Gastrocnemius medialis (tissue), 4 donors: ENCODE data around the gene AGER. TPM values are rescaled to one million over a fixed set of nuclear protein-coding genes. Genes with fewer than 3 reads are reported as not detected.

Experiments
- ATAC-seq, 2 donors: fragments of 150-250 bp; one replicate each; pipeline ENCODE4 v1.9.1; 2016
- DNase-seq, 2 donors: peaks; one replicate each; pipeline ENCODE4 v3.0.0-alpha.2; 2019
- H3K27ac ChIP-seq, 4 donors: fragments of 200-600 bp; sonication (generic); 1 replicate in 1 of 4; 2 replicates in 3 of 4; pipeline ENCODE4 v1.5.1; 2016 to 2018; ENCODE audit warnings: mild to moderate bottlenecking in 2 of 4, moderate library complexity in 1 of 4
- H3K27me3 ChIP-seq, 3 donors: fragments of 200-600 bp; sonication (generic) in 2 of 3; 1 replicate in 1 of 3; 2 replicates in 2 of 3; pipeline versions ENCODE4 v1.5.1 to v1.6.0; 2016 to 2019; ENCODE audit warnings: mild to moderate bottlenecking in 1 of 3, moderate library complexity in 1 of 3
- H3K36me3 ChIP-seq, 2 donors: fragments of 200-600 bp; sonication (generic) in 1 of 2; one replicate each; pipeline ENCODE4 v1.5.1; 2017 to 2018
- H3K4me1 ChIP-seq, 2 donors: fragments of 200-600 bp; sonication (generic) in 1 of 2; one replicate each; pipeline ENCODE4 v1.5.1; 2016 to 2017; ENCODE audit warnings: mild to moderate bottlenecking in 2 of 2
- H3K4me3 ChIP-seq, 4 donors: fragments of 200-600 bp; sonication (generic) in 3 of 4; 1 replicate in 1 of 4; 2 replicates in 3 of 4; pipeline ENCODE4 v1.5.1; 2016 to 2019; ENCODE audit warnings: mild to moderate bottlenecking in 2 of 4
- H3K9me3 ChIP-seq, 3 donors: fragments of 200-600 bp; sonication (generic) in 2 of 3; 1 replicate in 1 of 3; 2 replicates in 2 of 3; pipeline ENCODE4 v1.5.1; 2016 to 2019
- POLR2A ChIP-seq, 2 donors: fragments of 450-650 bp; IDR thresholded peaks; one replicate each; pipeline ENCODE4 v1.6.1; 2017; ENCODE audit warnings: antibody characterized with exemption in 2 of 2, mild to moderate bottlenecking in 2 of 2, moderate library complexity in 2 of 2
- in situ Hi-C, 4 donors: fragments of 200-750 bp; cut with MboI; loops; one replicate each; pipeline versions ENCODE4 v1.15.0 to v1.8.0; 2017; ENCODE audit warnings: low sequenced_read_pairs in 4 of 4
- intact Hi-C: fragments of 100-400 bp; cut with DNase I; formaldehyde crosslinking; loops from one replicate; pipeline ENCODE4 v1.15.1; 2023; ENCODE audit warnings: low total_unique reads
- total RNA-seq, 4 donors: library from RNA; depleted of rRNA; stranded (reverse); fragments of >200 nt; gene quantifications; one replicate each; pipeline versions ENCODE4 v1.1.0 to v1.2.3, GENCODE V29; 2016
- TF ChIP-seq, protein P1 (sequence below), 5 experiments: fragments of 450-650 bp in 3 of 5; fragments of 200-600 bp in 2 of 5; sonication (generic) in 2 of 5; IDR thresholded peaks in 4 of 5; conservative IDR thresholded peaks in 1 of 5; 1 replicate in 4 of 5; 2 replicates in 1 of 5; pipeline ENCODE4 v1.5.1; 2016 to 2019; ENCODE audit warnings: antibody characterized with exemption in 5 of 5, mild to moderate bottlenecking in 3 of 5, moderate library complexity in 3 of 5

The AGER gene
- total RNA-seq, 4 donors from 2014 or later: 1.9 TPM; not detected in 3

DNA sequence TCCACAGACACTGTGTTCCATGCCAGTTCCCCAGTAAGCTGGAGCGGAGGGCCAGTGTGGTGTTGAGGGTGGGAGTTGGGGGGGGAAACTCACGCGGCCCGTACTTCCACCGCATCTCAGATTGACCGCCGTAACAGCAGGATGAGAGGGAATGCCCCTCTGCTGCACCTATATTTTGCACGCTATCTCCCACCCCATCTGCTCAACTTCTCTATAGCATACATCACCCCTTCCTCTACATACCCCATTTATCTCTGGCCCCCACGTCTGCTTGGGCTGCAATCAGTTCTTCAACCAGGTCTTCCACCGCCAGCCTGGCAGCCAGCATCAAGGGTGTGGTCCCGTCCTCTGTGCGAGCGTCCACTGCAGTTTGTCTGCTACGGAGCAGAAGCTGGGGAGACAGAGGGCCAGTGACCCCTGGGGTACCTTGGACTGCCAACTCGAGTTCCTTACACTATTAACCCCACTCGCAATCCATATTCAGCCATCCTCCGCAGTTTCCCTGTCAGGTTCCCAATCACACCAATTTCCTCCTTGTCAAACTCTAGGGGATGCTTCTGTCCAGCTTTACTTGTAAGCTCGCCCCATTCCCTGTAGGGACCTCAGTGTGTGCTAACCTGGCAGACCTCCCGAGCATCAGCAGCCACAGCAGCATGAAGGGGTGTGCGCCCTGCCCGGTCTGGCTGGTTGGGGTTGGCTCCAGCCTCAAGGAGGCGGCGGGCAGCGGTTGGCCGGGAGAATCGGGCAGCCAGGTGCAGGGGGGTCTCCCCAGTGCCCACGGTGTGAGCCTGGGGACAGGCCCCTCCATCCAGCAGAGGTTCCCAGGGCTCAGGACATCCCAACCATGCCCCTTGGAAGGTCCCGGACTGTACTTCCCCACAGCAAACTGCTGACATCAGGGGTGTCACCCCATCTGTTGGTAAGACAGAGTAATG lies 12.9 kb upstream of the AGER start:
- ATAC-seq (no peak), DNase-seq (no peak)
- peak overlapping the region; percentile 91 to 98 (median 96) for H3K27ac ChIP-seq
- H3K9me3 ChIP-seq: no peaks in the 10 kb centered on the region
- H3K27me3 ChIP-seq: peaks cover 0 to 5% (median 2%) of the 10 kb centered on the region in 3 donors
- in situ Hi-C loops: loop anchor here in 3 of 4 donors (10.0 to 25.0 kb wide), 7 partner anchors 72 to 1585 kb away; partner anchors contain the start of genes BRD2 (in 3 of the 3), HLA-DMA (in 3 of the 3), APOM (in 2 of the 3) and BAG6 (in 2 of the 3)
- H3K4me3 ChIP-seq: peak overlapping the region; percentile 67 to 86 (median 71)
- TF ChIP-seq, protein P1, sequence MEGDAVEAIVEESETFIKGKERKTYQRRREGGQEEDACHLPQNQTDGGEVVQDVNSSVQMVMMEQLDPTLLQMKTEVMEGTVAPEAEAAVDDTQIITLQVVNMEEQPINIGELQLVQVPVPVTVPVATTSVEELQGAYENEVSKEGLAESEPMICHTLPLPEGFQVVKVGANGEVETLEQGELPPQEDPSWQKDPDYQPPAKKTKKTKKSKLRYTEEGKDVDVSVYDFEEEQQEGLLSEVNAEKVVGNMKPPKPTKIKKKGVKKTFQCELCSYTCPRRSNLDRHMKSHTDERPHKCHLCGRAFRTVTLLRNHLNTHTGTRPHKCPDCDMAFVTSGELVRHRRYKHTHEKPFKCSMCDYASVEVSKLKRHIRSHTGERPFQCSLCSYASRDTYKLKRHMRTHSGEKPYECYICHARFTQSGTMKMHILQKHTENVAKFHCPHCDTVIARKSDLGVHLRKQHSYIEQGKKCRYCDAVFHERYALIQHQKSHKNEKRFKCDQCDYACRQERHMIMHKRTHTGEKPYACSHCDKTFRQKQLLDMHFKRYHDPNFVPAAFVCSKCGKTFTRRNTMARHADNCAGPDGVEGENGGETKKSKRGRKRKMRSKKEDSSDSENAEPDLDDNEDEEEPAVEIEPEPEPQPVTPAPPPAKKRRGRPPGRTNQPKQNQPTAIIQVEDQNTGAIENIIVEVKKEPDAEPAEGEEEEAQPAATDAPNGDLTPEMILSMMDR (IDR thresholded peaks at IDR 0.05 in 4 of 5, conservative IDR thresholded peaks at IDR 0.05 in 1 of 5): no peak
- no peak for TF ChIP-seq POLR2A (IDR thresholded peaks at IDR 0.05)
- intact Hi-C loops: loop anchor here (5.0 to 10.0 kb wide), 4 partner anchors 650 to 1482 kb away; partner anchors contain the start of genes ATP6V1G2, BRD2, HSD17B8 and MDC1
- peaks cover 20 to 26% of the 10 kb centered on the region in 2 donors for H3K4me1 ChIP-seq
- no peaks in the 10 kb centered on the region for H3K36me3 ChIP-seq

DNA sequence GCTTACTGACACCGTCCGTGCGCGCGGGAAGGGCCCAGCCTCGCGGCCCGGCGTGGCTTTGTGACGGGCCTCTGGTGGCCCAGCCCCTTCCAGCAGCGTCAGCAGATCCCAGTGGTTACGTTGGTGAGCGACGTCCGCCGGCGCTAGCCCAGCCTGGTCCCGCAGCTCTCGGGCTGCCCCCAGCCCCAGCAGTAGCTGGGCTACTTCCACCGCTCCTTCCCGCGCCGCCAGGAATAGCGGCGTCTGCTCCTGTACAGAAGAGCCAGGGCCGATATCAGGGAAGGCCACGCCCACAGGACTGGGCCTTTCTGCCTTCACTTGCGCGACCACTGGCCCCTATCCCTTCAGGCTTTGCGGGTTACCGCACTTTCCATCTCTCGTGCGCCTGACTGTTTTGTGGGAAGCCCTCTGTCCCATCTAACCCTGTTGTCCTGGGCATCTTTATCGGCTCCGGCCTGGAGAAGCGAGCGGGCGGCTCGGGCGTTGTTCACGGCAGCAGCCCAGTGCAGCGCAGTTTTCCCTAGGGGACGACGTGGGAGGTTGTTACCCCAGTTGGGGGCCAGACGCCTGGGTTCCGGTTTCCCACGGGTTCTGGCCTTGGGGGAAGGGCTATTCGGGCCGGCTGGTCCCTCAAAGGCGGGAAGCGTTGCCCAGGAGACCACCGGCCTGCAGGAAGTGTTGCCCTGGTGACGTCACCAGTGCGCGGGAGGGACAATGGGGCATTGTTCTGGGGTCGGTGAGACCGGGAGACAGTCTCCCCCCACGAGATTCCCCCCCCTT lies 12.0 kb upstream of the AGER start:
- H3K9me3 ChIP-seq: no peaks in the 10 kb centered on the region
- peak overlapping the region; percentile 91 to 98 (median 96) for H3K27ac ChIP-seq
- in situ Hi-C loops: loop anchor here in 3 of 4 donors (10.0 to 25.0 kb wide), 7 partner anchors 71 to 1584 kb away; partner anchors contain the start of genes BRD2 (in 3 of the 3), HLA-DMA (in 3 of the 3), APOM (in 2 of the 3) and BAG6 (in 2 of the 3)
- peaks cover 23 to 27% of the 10 kb centered on the region in 2 donors for H3K4me1 ChIP-seq
- H3K4me3 ChIP-seq: peak overlapping the region; percentile 67 to 86 (median 71)
- H3K27me3 ChIP-seq: no peaks in the 10 kb centered on the region
- peak; percentile 28 to 79 for ATAC-seq
- DNase-seq: peak; percentile 72 to 78
- intact Hi-C loops: loop anchor here (1.0 to 10.0 kb wide), 9 partner anchors 19 to 1481 kb away; partner anchors contain the start of genes ATF6B, ATP6V1G2, BRD2 and HSD17B8
- H3K36me3 ChIP-seq: no peaks in the 10 kb centered on the region
- TF ChIP-seq, protein P1 (IDR thresholded peaks at IDR 0.05 in 4 of 5, conservative IDR thresholded peaks at IDR 0.05 in 1 of 5): no peak
- peak; percentile 85 to 89 for TF ChIP-seq POLR2A (IDR thresholded peaks at IDR 0.05)

DNA sequence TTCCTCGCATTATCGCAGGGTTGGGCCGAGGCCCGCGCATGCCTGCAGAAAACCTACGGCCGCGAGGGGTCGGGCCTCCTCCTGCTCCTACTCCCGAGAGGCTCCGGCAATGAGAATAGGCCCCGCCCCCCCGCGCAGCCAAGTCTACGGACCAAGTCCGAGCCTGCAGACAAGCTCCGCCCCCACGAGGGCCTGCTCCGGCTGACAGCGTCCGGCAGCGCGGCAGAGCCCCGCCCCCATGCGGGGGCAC lies 11.5 kb upstream of the AGER start:
- H3K9me3 ChIP-seq: no peaks in the 10 kb centered on the region

More for the DNA sequence above, 11.5 kb upstream of the AGER start:
- intact Hi-C loops (loop anchor here (1.0 to 10.0 kb wide), 9 partner anchors 18 to 1481 kb away; partner anchors contain the start of genes ATF6B, ATP6V1G2, BRD2 and HSD17B8), in situ Hi-C loops (loop anchor here in 3 of 4 donors (10.0 to 25.0 kb wide), 7 partner anchors 71 to 1583 kb away; partner anchors contain the start of genes BRD2 (in 3 of the 3), HLA-DMA (in 3 of the 3), APOM (in 2 of the 3) and BAG6 (in 2 of the 3))
- no peaks in the 10 kb centered on the region for H3K27me3 ChIP-seq
- H3K36me3 ChIP-seq: no peaks in the 10 kb centered on the region
- peak; percentile 100 for DNase-seq
- H3K27ac ChIP-seq: peak overlapping the region; percentile 91 to 98 (median 96)
- H3K4me3 ChIP-seq: peak overlapping the region in 3 of 4 donors; percentile 67 to 86 (median 74)
- TF ChIP-seq POLR2A (IDR thresholded peaks at IDR 0.05): no peak
- TF ChIP-seq, protein P1 (IDR thresholded peaks at IDR 0.05 in 4 of 5, conservative IDR thresholded peaks at IDR 0.05 in 1 of 5): peak in 4 of 5 experiments; percentile 54 to 70 (median 56)
- peaks cover 28 to 32% of the 10 kb centered on the region in 2 donors for H3K4me1 ChIP-seq
- peak in 1 of 2 donors; percentile 83 for ATAC-seq
